HCT116 (cell line): ENCODE results near the gene OPHN1. TPM values are rescaled to one million over a fixed set of nuclear protein-coding genes. Genes with fewer than 3 reads are reported as not detected.
"Not testable (repeated sequence)": the region's sequence is repeated elsewhere in the genome, so short reads cannot be mapped to it uniquely, and the experiment has no call there.

Source experiments
- ATAC-seq: fragments of 200-7000 bp; cut with Tn5 transposase; 2 replicates; pipeline ENCODE4 v1.9.1; 2020; ENCODE audit warnings: mild to moderate bottlenecking, moderate library complexity
- BruUV-seq: library from RNA; stranded (reverse); fragments of 400-500 nt; replicated peaks from 2 replicates; lab custom pipeline; 2021; lab: Mats Ljungman, UMichigan
- CTCF ChIA-PET: fragments of 300-600 bp; sonication (Branson Sonifier 250); formaldehyde crosslinking; loops from one replicate; lab custom pipeline; 2021; ENCODE audit warnings: antibody characterized with exemption; lab: Charles Lee
- POLR2A ChIA-PET: fragments of 300-600, 350-600 bp; sonication (Branson Sonifier 250); formaldehyde crosslinking; loops from one replicate; lab custom pipeline; 2021; ENCODE audit warnings: antibody characterized with exemption; lab: Charles Lee
- RAD21 ChIA-PET, 2 experiments: fragments of 300-600 bp; sonication (Branson Sonifier 250); formaldehyde crosslinking; loops; one replicate each; lab custom pipeline; 2023; ENCODE audit warnings: low total read pairs in 2 of 2; ENCODE audit not compliant: uncharacterized antibody in 2 of 2, unreplicated experiment in 2 of 2, low non-redundant PET in 1 of 2; lab: Charles Lee
- DNase-seq: peaks from one replicate; pipeline ENCODE4 v3.0.0-alpha.2; 2010; ENCODE audit warnings: low read depth, low spot score
- H2AFZ ChIP-seq: fragments of 200-600 bp; shearing (Covaris generic), sonication (generic); 2 replicates; pipeline ENCODE4 v1.6.1; 2017; ENCODE audit warnings: low read depth, mixed run types, mixed read lengths, antibody characterized with exemption, low read length; ENCODE audit not compliant: poor library complexity, severe bottlenecking
- H3K27ac ChIP-seq: 2 replicates; pipeline ENCODE4 v1.5.1; 2012; ENCODE audit warnings: low read depth, low read length
- H3K27me3 ChIP-seq: fragments of 200-600 bp; sonication (generic); 2 replicates; pipeline ENCODE4 v1.6.1; 2016; ENCODE audit warnings: mixed run types, low read length, mixed read lengths; ENCODE audit not compliant: insufficient read depth
- H3K36me3 ChIP-seq, 2 experiments: fragments of 200-500 bp in 1 of 2; fragments of 200-600 bp in 1 of 2; sonication (Bioruptor generic) in 1 of 2; sonication (generic) in 1 of 2; 2 replicates each; pipeline versions ENCODE4 v1.5.1 to v1.6.1; 2014 to 2016; ENCODE audit warnings: low read length in 2 of 2, inconsistent platforms in 1 of 2, mixed read lengths in 1 of 2, mixed run types in 1 of 2; ENCODE audit not compliant: insufficient read depth in 2 of 2, control insufficient read depth in 1 of 2
- H3K4me1 ChIP-seq, 2 experiments: fragments of 200-600 bp in 1 of 2; sonication (generic) in 1 of 2; 2 replicates each; pipeline versions ENCODE4 v1.5.1 to v1.6.1; 2012 to 2017; ENCODE audit warnings: low read length in 2 of 2, inconsistent platforms in 1 of 2, mild to moderate bottlenecking in 1 of 2, mixed read lengths in 1 of 2, mixed run types in 1 of 2, moderate library complexity in 1 of 2; ENCODE audit not compliant: insufficient read depth in 2 of 2, control insufficient read depth in 1 of 2
- H3K4me2 ChIP-seq: fragments of 200-600 bp; sonication (generic); 2 replicates; pipeline ENCODE4 v1.6.1; 2017; ENCODE audit warnings: mixed run types, low read length, mixed read lengths
- H3K4me3 ChIP-seq, 2 experiments: fragments of 200-600 bp in 1 of 2; sonication (generic) in 1 of 2; replicated peaks in 1 of 2; 2 replicates each; pipeline ENCODE4 v1.5.1; 2011 to 2016; ENCODE audit warnings: low read length in 2 of 2, control low read depth in 1 of 2, low read depth in 1 of 2, mild to moderate bottlenecking in 1 of 2, mixed read lengths in 1 of 2, mixed run types in 1 of 2
- H3K79me2 ChIP-seq: fragments of 200-600 bp; sonication (generic); 2 replicates; pipeline ENCODE4 v1.6.1; 2017; ENCODE audit warnings: mild to moderate bottlenecking, mixed run types, low read length, moderate library complexity, mixed read lengths; ENCODE audit not compliant: insufficient read depth
- H3K9ac ChIP-seq: fragments of 200-600 bp; sonication (generic); 2 replicates; pipeline ENCODE4 v1.6.1; 2016; ENCODE audit warnings: low read length, mixed read lengths
- H3K9me2 ChIP-seq: fragments of 200-600 bp; sonication (generic), shearing (Covaris generic); 2 replicates; pipeline ENCODE4 v1.6.1; 2017; ENCODE audit warnings: mixed run types, mild to moderate bottlenecking, moderate library complexity; ENCODE audit not compliant: insufficient read depth
- H3K9me3 ChIP-seq, 2 experiments: fragments of 200-500 bp in 1 of 2; fragments of 200-600 bp in 1 of 2; sonication (Bioruptor generic) in 1 of 2; sonication (generic) in 1 of 2; 2 replicates each; pipeline ENCODE4 v1.6.1; 2014 to 2017; ENCODE audit warnings: low read length in 2 of 2, mixed read lengths in 2 of 2, inconsistent platforms in 1 of 2, low read depth in 1 of 2, mild to moderate bottlenecking in 1 of 2, mixed run types in 1 of 2, moderate library complexity in 1 of 2; ENCODE audit not compliant: control insufficient read depth in 1 of 2, insufficient read depth in 1 of 2
- H4K20me1 ChIP-seq: fragments of 200-600 bp; sonication (generic), shearing (Covaris generic); 2 replicates; pipeline ENCODE4 v1.6.1; 2017; ENCODE audit warnings: mixed run types, mild to moderate bottlenecking, moderate library complexity; ENCODE audit not compliant: insufficient read depth
- CTCF ChIP-seq, 3 experiments: fragments of 200-600 bp in 1 of 3; sonication (generic) in 1 of 3; IDR thresholded peaks in 2 of 3; conservative IDR thresholded peaks in 1 of 3; 2 replicates each; pipeline ENCODE4 v1.5.1; 2012 to 2017; ENCODE audit warnings: low read depth in 2 of 3, low read length in 2 of 3, antibody characterized with exemption in 1 of 3, borderline replicate concordance in 1 of 3, control low read depth in 1 of 3, mild to moderate bottlenecking in 1 of 3, mixed read lengths in 1 of 3, mixed run types in 1 of 3, moderate library complexity in 1 of 3; ENCODE audit not compliant: insufficient read depth in 1 of 3
- EGR1 ChIP-seq: IDR thresholded peaks from 2 replicates; pipeline ENCODE4 v1.6.1; 2012; ENCODE audit warnings: low read depth
- POLR2A ChIP-seq: IDR thresholded peaks from 2 replicates; pipeline ENCODE4 v1.7.0; 2011; ENCODE audit warnings: borderline replicate concordance; ENCODE audit not compliant: insufficient read depth, insufficient read length; ENCODE audit errors: extremely low read depth
- POLR2AphosphoS5 ChIP-seq: IDR thresholded peaks from 2 replicates; pipeline ENCODE4 v1.6.1; 2011; ENCODE audit warnings: mild to moderate bottlenecking, low read depth, low read length, moderate library complexity
- RAD21 ChIP-seq: IDR thresholded peaks from 2 replicates; pipeline ENCODE4 v1.6.1; 2012; ENCODE audit warnings: low read depth, mild to moderate bottlenecking
- ZBTB33 ChIP-seq: IDR thresholded peaks from 2 replicates; pipeline ENCODE4 v1.6.1; 2011; ENCODE audit warnings: mild to moderate bottlenecking, low read length, moderate library complexity; ENCODE audit not compliant: insufficient replicate concordance; ENCODE audit errors: extremely low read depth
- intact Hi-C: fragments of 100-400 bp; cut with micrococcal nuclease; formaldehyde crosslinking; loops from 2 replicates; pipeline ENCODE4 v1.10.0; 2022
- total RNA-seq: library from RNA; stranded (reverse); gene quantifications from one replicate; pipeline ENCODE4 v1.2.1, GENCODE V29; 2021; ENCODE audit not compliant: unreplicated experiment

The OPHN1 gene
- total RNA-seq, 1 experiment from 2014 or later: 2.9 TPM

- no peak overlapping the region for H3K27ac ChIP-seq
- TF ChIP-seq ZBTB33: no peak
- TF ChIP-seq RAD21: no peak
- TF ChIP-seq EGR1: no peak
- TF ChIP-seq POLR2AphosphoS5: no peak
- TF ChIP-seq CTCF (IDR thresholded peaks at IDR 0.05 in 2 of 3, conservative IDR thresholded peaks at IDR 0.05 in 1 of 3; ENCODE audit: borderline replicate concordance in 1 of 3, insufficient read depth in 1 of 3, low read depth in 2 of 3, low read length in 2 of 3): no peak
- no peak for TF ChIP-seq POLR2A
- TF ChIP-seq, all 23 proteins: peak for 0
- ATAC-seq (no peak; the same call in 1 of the 2 replicates), DNase-seq (no peak)
- Histone ChIP-seq H3K4me2 (no peak overlapping the region), H2AFZ (no peak overlapping the region), H3K79me2 (no peaks in the 10 kb centered on the region), H3K4me3 (no peak overlapping the region), H3K9ac (no peak overlapping the region), H3K4me1 (peaks cover 3 to 11% of the 10 kb centered on the region in 2 experiments; a peak in 2 of 4 replicates), H3K9me2 (no peaks in the 10 kb centered on the region), H3K27me3 (no peaks in the 10 kb centered on the region), H4K20me1 (no peaks in the 10 kb centered on the region), H3K9me3 (no peaks in the 10 kb centered on the region), H3K36me3 (no peaks in the 10 kb centered on the region)
- intact Hi-C loops: no loop called here
- ChIA-PET CTCF (no interaction called here), RAD21 (no interaction called here), POLR2A (no interaction called here)
- BruUV-seq: no TSS peak
These were observed 361.3 kb downstream of the OPHN1 start for GRCh38 chrX:68072041-68072440.

- RAD21 ChIA-PET, DNase-seq, H3K36me3 ChIP-seq, H3K9ac ChIP-seq, H4K20me1 ChIP-seq, H2AFZ ChIP-seq, CTCF ChIA-PET, H3K9me3 ChIP-seq, H3K9me2 ChIP-seq, H3K4me3 ChIP-seq, POLR2A ChIA-PET, H3K4me2 ChIP-seq, H3K79me2 ChIP-seq, H3K27ac ChIP-seq, intact Hi-C loops, BruUV-seq, ATAC-seq, H3K27me3 ChIP-seq: not testable (repeated sequence)
- peaks cover 3 to 11% of the 10 kb centered on the region in 2 experiments; a peak in 2 of 4 replicates for H3K4me1 ChIP-seq
These were observed 363.2 kb downstream of the OPHN1 start for GRCh38 chrX:68070119-68070518.
